ENCODE data around the gene DNM3.
"Not testable (repeated sequence)": the region's sequence is repeated elsewhere in the genome, so short reads cannot be mapped to it uniquely, and the experiment has no call there.

DNM3 gene

DNA sequence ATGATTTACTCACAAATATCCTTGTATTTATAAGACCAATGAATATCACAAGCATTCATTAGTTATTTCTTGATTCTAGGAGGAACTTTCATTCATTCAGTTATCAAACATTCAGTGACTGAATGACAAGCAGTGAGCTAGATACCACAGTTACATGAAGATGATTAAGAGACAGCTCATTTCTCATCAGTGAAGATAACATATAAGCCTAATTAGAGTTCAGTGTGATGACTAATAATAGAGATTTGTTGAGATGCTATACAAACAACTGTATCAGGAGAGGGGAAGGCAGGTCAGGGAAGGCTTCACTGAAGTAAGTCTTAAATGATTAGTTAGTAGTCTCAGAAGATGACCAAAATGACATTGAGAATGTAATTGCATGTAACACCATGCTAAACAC, 564.6 kb downstream of the DNM3 start:
- DNase-seq = no peak

DNA sequence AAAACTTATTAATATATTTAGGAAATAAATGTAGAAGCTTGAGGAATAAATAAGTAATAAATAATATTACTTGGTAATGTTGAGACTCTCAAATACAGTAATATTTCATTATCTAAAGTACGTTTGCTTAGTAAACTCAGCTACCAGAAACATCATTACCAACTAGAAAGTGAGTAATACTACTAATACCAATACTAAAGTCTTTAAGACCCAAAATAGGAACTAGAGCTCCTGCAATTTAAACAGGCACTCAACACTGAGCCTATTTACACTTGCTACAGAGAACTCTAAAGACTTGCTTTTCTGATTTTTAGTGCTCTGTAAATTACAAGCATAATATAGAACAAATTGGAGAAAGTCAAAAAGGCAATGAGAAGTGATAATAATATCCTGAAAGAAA, 565.7 kb downstream of the DNM3 start:
- DNase-seq = no peak

DNA sequence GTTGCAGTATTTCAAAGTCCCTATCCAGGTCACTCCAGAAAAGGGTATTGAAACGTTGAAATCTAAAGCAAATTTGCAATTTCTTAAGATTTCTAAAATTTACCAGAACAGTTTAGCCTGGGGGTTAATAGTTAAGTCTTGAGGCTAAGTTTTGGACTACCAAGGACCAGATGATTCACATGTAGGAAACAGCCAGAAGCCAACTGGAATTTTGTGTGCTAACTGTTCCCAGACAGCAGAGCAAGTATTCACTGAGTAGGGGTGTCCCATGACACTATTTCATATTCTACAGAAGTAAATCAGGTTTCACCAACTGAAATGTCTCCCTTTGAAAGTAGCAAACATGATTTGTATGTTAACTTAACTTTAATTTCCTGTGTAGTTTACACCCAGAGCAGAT, 567.7 kb downstream of the DNM3 start:
- DNase-seq = no peak

DNA sequence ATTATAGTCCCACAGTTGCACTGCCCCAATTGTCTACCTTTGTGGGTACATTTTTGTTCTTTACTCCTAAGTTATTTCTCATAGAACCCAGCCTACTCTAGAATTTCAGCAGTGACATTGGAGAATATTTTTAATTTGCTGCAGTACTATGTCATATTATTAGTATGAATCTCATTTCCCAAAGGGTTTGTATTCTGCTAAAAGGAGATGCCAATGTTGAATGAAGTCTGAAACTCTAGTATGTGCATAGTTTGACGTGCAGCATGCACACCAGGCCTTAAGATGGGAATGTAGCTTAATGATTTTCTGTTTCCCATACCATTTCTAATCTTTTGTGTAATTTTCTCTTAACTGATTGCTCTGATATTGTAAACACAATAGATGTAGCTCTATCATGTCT, 568.7 kb downstream of the DNM3 start:
- DNase-seq = no peak

DNA sequence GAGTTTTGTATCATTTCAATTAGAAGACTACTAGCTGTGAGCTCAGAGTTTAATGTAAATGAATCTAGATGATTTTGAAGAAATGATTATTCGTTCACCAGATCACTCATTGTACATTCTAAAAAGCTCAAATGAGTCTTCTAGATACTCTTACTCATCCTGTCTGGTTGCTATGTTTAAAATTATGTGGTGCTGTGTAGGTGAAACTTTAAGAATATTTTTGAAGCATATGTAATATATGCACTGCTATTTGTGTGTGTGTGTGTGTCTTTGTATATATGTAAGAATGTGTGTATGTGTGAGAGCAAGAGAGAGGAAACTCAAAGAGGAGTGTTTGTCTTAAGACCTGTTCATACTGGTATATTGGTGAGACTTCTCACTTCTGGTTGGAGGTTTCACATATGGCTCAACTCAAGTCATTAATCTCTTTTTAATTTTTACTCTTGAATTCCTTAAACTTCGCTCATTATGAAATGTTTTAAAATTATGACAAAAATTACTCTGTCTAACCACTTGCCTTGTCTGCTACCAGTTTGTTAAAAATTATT, 570.6 kb downstream of the DNM3 start:
- DNase-seq = no peak

DNA sequence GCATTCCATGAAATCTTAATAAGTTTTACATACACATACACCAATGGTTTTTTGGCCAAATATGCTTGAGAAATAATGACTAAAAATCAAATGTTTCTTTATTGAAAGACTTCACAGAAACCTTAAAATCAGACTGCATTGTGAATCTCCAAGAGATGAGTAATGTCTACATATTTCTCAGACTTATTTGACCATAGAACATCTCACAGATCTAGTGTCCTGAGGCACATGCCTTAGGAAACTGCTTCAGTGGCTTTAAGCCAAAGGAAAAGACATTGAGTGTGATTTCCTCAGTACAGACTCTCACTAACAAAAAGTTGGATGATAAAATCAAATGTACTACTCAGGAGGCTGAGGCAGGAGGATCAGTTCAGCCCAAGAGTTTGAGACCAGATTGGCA, 573.0 kb downstream of the DNM3 start:
- DNase-seq = no peak

DNA sequence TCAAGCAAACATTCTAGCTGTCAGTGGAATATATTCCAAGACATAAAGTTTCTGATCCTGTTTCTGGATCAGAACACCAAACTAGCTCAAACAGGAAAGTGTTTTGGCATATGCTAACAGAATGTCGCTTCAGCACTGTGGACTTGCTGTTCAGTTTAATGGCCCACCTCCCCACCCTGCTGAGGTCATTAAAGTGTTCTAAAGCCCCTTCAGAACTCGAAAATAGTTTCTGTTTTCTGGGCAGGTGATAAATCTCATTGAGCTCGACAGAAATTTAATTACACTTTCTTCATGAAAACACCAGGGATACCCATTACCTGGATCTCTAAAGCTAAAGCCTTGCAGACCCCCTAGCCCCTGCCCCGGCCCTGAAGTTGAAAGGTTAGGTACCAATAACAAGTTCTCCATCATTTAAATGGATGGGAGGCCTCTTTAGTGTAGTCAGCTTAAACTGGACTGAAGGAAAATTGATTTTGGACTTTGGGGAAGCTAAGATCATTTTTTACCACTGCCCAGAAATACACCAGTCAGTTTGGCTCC, 575.3 kb downstream of the DNM3 start:
- DNase-seq = no peak

DNA sequence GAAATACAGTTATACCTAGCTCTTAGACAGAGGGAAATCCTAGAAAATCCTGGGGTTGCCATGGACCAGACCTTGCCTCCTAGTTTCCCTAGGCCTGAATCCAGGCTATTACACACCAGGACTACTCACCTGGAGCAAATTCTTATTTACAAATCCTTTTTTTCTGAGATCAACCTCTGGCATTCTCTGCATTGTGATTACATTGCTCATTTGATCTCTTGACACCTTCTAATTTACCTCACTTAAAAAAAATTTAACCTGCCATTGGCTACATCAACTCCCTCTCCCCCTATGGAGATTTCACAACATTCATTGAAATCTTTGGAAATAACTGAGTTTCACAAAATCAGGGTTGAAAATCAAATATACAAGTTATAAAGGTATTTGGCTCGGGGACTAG, 576.3 kb downstream of the DNM3 start:
- no peak for DNase-seq

DNA sequence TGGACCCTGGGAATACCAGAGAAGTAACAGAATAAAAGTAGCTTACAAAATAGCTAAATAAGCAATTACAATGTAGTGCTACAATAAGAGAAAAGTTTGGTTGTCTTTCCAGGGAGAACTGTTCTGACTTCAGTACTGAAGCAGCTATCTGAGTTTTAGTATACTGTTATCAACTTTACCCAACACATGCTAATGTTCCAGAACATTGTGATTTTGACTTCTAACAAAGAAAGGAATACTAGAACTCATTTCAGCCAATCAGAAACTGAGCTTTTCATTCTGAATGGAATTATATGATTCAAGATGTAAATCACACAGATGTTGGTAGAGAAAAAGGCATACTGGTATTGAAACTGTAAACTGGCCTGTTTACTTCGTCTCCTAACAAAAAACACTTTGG, 579.1 kb downstream of the DNM3 start, which contains the start of gene C1orf105:
Gene C1orf105, plus strand, starts transcription at position 301 of the 400 bp plus-strand sequence. CDS start 201 bp downstream, outside the sequence.
- DNase-seq = no peak

DNA sequence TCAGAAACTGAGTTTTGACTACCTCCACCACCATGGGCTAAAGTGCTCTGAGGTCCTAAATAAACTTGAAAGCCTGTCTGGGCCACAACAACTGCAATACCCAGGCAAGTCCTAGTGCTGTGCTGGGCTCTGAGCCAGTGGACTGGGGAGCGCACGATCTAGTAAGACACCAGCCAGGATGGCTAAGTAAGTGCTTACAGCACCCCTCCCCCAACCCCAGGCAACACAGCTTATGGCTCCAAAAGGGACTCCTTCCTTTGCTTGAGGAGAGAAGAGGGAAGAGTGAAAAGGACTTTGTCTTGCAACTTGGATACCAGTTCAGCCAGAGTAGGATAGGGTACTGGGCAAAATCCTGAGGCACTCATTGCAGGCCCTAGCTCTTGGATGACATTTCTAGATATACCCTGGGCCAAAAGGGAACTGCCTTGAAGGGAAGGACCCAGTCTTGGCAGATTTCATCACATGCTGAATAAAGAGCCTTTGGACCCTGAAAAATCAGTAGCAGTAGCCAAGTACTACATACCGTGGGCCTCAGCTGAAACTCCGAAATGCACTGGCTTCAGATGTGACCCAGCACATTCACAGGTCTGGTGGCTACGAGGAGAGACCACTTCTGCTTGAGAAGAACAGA, 580.8 kb downstream of the DNM3 start:
- no peak for DNase-seq

DNA sequence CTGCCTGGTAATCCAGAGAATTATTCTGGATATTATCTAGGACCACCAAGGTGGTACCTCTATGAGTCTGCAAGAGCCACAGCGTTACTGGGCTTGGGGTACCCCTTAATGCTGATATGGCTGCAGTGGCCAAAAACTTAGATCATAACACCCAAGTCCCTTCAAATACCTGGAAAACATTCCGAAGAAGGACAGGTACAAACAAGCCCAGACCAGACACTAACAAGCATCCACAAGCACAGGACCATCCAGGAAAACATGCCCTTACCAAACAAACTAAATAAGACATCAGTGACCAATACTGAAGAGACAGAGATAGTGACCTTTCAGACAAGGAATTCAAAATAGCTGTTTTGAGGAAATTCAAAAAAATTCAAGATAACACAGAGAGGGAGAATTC, 582.0 kb downstream of the DNM3 start:
- no peak for DNase-seq

DNA sequence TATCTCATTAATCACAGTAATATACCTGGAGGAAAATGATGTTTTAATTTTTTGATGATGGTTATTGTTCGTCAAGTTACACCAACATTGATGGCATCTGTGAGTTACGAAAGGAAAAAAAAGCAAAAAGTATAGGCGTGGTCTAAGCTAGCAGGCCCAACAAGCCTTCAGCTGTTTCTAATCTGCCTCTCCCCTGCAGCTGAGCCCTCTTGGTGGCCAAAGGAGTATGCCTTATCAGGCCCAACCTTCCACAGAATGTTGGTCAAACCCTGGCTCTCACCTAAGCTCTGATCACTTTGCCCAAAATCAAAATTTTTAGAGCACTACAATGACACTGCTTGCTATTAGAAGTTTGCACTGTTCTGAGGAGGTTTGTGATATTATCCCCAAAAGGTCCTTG, 584.0 kb downstream of the DNM3 start:
- no peak for DNase-seq

DNA sequence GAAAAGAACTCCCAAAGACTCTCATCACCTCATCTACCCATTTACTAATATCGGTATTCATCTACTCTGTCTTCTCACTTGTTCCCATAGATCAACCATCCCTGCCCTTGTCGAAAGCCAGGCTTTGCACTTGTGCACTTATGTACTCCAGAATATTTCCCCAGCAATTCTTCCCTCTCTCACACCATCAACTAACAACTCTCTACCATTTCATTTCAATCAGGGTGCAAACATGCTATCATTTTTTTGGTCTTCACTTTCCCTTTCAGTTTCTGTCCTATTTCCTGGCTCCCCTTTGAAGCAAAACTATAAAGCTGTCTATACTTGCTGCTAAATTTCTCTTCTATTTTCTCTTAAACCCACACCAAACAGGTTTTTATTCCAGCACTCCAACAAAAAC, 585.9 kb downstream of the DNM3 start:
- no peak for DNase-seq

DNA sequence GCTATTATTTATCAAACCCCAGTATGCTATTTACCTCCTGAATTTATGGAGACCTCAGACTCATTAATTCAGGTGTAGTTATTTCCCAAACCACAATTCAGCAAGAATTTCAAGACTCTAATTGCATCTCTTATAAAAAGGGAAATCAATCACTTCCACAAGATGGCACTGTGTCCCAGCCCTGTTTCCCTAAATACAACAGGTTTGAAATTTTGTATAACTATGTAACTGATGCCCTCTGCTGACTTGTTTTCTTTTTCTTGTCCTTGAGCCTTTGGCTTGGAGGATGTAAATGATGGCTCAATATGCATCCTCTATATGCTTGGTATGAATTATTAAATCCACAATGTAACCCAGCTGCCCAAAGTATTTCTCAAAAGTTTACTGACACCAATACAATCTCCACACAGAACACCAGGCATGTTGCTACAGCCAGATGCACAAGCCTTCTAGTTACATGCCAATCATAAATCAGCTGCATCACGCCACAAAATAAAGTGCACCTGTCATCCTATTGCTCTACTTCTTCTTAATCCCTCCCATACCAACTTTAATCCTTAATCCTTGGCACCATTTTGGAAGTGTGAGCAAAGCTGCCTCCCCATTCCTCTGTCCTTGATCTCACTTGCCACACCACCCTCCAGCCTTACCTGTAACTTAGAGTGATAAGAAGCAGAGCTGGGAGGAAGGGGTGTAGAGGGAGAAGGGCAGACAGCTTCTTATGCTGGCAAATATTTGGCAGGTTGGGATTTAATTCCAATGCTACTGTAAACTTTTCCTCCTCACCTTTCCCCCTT, 588.2 kb downstream of the DNM3 start:
- DNase-seq = peak; percentile 71

DNA sequence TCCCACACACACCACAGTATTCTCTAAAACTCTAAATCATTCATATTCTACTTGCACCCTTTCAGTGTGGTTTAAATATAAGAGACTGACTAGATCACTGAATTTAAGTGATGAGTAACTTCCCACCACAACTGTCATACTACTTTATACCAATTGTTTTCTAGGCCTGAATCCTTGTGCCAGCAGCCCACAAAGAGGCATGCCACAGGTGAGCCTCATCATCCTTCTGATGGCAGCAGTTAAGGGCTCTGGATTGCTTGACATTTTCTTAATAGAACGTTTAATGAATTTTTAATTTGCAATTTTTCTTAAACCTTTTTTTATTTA, 588.8 kb downstream of the DNM3 start:
- no peak for DNase-seq

DNA sequence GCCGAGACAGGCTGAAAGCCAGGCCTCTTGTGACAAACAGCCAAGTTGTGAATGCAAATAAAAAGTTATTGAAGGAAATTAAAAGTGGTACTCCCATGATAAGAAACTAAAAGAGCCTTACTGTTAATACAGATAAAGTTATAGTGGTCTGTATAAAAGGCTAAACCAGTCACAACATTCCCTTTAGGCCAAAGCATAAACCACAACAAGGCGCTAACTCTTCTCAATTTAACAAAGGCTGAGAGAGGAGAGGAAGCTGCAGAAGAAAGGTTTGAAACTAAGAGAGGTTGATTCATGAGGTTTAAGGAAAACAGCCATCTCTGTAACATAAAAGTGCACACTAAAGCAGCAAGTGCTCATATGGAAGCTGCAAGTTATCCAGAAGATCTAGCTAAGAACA, 589.9 kb downstream of the DNM3 start:
- DNase-seq = no peak

DNA sequence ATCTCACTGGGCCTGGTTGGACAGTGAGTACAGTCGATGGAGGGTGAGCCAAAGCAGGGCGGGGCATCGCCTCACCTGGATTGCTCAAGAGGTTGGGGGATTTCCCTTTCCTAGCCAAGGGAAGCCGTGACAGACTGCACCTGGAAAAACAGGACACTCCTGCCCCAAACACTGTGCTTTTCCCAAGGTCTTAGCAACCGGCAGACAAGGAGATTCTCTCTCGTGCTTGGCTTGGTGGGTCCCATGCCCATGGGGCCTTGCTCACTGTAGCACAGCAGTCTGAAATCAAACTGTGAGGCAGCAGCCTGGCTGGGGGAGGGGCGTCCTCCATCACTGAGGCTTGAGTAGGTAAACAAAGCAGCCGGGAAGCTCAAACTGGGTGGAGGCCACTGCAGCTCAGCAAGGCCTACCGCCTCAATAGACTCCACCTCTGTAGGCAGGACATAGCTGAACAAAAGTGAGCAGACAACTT, 590.5 kb downstream of the DNM3 start:
- DNase-seq = no peak

DNA sequence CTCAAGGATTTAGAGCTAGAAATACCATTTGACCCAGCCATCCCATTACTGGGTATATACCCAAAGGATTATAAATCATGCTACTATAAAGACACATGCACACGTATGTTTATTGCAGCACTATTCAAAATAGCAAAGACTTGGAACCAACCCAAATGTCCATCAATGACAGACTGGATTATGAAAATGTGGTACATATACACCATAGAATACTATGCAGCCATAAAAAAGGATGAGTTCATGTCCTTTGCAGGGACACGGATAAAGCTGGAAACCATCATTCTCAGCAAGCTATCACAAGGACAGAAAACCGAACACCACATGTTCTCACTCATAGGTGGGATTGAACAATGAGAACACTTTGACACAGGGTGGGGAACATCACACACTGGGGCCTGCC, 595.9 kb downstream of the DNM3 start:
- not testable (repeated sequence) for DNase-seq

DNA sequence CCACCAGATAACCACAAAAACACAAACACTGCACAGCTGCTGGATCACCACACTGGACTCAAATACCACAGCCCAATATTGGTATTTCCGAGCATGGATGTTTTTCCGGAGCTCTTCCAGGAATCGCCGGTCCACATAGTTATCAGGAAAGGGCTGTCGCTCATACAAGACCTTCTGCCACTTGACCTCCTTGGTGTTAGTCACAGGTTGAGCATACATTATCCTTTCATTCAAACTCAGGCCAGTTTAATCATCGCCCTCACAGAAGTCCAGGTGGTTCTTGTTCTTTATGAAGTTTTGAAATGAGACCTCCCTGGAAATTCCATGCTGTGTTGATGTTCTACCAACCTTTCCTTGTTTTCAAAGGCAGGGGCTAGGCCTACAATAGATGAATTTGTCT, 601.1 kb downstream of the DNM3 start:
- DNase-seq = no peak

DNA sequence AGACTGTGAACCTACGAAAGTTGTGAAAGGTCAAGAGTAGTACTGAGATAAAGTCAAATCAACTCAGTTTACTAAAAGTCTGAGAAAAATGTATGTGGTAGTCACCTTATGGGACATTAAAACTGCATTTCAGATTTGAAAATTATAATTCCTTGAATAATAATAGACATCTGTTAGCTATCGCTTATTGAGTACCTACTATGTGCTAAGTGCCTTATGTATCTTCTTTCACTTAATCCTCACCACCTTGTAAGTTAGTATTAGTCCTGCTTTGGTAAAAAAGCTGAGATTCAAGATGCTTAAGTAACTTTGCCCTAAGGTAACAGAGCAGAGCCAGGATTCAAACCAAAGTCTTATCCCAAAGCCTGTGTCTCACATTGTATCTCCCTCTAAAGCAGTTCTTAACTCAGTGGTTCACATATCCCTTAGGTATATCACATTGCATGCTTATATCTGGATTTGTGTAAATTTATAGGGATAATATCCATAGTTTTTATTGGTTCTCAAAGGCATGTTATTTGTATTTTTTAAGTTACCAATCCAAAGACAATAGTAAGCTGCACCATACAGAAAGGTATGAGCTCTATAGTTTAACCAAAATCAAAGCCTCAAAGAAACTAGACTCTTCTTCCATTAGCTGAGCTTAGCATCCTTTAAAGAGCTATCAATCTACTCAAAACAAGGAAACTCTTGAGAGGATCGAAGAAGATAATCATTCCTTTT, 601.7 kb downstream of the DNM3 start:
- DNase-seq = no peak

DNA sequence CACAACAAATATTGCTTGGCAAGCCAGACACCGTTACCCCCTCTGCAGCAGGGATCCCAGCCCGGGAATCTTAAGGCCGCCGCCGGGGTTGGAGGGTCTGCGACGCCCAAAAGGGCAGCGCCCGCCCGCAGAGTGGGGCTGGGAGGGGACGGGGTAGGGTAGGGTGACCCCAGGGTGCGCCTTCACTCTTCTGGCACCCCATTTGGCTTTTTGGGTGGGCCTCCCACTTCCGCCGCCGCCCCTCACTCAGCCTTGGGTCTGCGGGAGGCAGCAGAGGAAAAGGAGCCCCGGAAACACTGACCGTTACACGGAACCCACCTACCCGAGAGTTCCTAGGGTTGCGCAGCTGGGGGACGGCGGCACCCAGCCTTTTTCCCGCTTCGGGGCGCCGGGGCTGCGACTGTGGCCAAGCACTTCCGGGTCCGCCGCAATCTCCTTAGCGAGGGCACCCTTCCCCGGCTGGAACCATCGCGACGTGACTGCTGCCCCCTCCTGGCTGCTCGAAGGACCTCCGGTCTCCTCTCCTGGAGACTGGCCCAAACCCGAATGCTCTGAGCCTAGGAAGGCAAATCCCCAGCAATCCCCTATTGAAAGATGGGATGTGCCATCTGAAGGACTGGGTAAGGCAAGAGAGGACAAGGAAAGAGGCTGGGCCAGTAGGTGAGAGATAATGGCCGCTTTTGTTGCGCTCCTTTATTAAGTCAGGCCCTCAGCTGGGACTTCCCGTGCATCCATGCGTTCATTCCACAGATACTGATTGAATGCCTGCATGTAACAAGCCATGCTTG, 602.6 kb downstream of the DNM3 start, which contains the start of gene PIGC:
Gene PIGC, minus strand, starts transcription at position 404 of the 788 bp plus-strand sequence. CDS start 1,447 bp downstream, outside the sequence.
- peak; percentile 92 for DNase-seq

DNA sequence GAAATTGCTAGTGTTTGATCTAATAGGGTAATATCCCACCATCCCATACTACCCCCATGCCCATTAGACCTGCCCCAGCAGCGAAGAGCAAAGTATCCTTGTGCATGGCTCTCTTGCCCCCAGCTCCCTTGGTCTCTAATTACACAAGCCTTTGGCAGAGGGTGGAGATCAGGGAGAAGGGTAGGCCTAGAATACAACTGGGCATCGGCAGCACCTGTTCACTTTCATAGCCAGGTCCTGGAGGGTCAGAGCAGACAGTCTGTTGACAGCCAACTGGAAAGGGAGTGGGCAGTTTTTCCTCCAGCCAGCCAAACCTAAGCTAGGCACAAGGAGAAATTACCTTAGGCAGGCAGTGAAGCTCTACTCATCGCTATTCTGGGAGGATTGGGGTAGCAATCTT, 605.2 kb downstream of the DNM3 start:
- no peak for DNase-seq

Data from NCI-H1092 treated with DMSO at 0.1 percent for 48 hours (cell line).